Astrocyte (in vitro differentiated cells and primary cell): Measurements from ENCODE around the gene TFRC.

Experiments
- EZH2 ChIP-seq: IDR thresholded peaks from 2 replicates; pipeline ENCODE4 v1.6.1; 2012; ENCODE audit warnings: mild to moderate bottlenecking, low read length, inconsistent platforms; ENCODE audit not compliant: insufficient read depth
- TF ChIP-seq, protein P1 (sequence below): IDR thresholded peaks from 2 replicates; pipeline ENCODE4 v1.5.1; 2011; ENCODE audit warnings: low read depth, mild to moderate bottlenecking, inconsistent platforms, low read length, moderate library complexity; ENCODE audit not compliant: insufficient read depth

- TF ChIP-seq, protein P1, sequence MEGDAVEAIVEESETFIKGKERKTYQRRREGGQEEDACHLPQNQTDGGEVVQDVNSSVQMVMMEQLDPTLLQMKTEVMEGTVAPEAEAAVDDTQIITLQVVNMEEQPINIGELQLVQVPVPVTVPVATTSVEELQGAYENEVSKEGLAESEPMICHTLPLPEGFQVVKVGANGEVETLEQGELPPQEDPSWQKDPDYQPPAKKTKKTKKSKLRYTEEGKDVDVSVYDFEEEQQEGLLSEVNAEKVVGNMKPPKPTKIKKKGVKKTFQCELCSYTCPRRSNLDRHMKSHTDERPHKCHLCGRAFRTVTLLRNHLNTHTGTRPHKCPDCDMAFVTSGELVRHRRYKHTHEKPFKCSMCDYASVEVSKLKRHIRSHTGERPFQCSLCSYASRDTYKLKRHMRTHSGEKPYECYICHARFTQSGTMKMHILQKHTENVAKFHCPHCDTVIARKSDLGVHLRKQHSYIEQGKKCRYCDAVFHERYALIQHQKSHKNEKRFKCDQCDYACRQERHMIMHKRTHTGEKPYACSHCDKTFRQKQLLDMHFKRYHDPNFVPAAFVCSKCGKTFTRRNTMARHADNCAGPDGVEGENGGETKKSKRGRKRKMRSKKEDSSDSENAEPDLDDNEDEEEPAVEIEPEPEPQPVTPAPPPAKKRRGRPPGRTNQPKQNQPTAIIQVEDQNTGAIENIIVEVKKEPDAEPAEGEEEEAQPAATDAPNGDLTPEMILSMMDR = no peak
- TF ChIP-seq EZH2 = no peak
Observed at GRCh38 chr3:196047391-196048030, 34.4 kb downstream of the TFRC start.
